KOPT-K1 (cell line): ENCODE data around the gene FASTK.

Source experiments
- H3K27ac ChIP-seq: fragments of 200-600 bp; sonication (generic); 2 replicates; pipeline ENCODE4 v1.5.1; 2016; ENCODE audit warnings: antibody characterized with exemption, mild to moderate bottlenecking, low read depth, low read length; ENCODE audit not compliant: poor library complexity, severe bottlenecking
- H3K36me3 ChIP-seq: fragments of 200-600 bp; sonication (generic); 2 replicates; pipeline ENCODE4 v1.5.1; 2017; ENCODE audit warnings: antibody characterized with exemption, mild to moderate bottlenecking, low read length, moderate library complexity; ENCODE audit not compliant: insufficient read depth
- H3K9me3 ChIP-seq: fragments of 200-600 bp; sonication (generic); 2 replicates; pipeline ENCODE4 v1.5.1; 2017; ENCODE audit warnings: antibody characterized with exemption, low read length, mild to moderate bottlenecking; ENCODE audit not compliant: insufficient read depth, poor library complexity, severe bottlenecking

Gene FASTK

DNA sequence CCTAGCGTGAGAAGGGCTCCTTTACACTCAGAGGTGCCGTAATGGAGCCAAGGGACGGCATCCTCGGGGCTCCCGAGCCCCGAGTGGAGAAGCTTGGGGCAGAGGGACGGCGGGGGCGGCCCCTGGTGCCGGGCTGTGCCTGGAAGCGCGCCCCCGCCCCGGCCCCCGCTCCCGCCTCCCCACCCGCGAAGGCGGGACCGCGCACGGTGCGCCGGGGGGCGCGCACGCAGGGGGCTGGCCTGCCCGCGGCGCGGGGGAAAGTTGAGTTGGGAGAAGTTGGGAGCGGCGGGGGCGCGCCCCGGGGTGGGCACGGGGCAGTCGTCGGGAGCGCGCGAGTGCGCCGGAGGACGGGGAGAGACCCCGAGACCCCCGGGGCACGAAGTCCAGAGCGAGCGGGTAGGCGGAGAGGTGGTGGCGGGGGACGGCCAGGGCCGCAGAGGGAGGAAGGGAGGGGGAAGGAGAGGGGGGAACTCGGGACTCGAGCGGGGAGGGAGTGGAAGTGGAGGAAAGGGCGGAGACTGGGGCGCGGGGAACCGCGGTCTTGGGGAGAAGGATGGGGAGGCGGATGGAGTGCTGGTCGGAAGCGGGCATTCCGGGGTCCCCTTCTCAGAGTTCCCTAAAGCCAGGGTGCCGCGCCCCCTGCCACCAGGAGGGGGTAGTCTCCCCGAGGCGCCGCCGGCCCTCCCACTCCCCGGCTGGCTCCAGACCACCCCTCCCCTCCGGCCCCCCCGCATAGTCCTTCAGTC, 21.1 kb downstream of the FASTK start, which contains the start of gene SLC4A2:
TSS of gene SLC4A2 (plus strand) at position 223 of the 746 bp plus-strand sequence. CDS start 2,399 bp downstream, outside the sequence.
- Histone ChIP-seq H3K36me3 (peaks cover 11% of the 10 kb centered on the region), H3K9me3 (no peaks in the 10 kb centered on the region), H3K27ac (peak within 1 kb of the TSS; percentile 67)

GRCh38 chr7:151058781-151059366, 21.7 kb downstream of the FASTK start:
- Histone ChIP-seq H3K9me3 (no peaks in the 10 kb centered on the region), H3K27ac (peak overlapping the region; percentile 67), H3K36me3 (peaks cover 5% of the 10 kb centered on the region; the same call in 1 of the 2 replicates)

GRCh38 chr7:151057989-151058780, 22.4 kb downstream of the FASTK start:
- H3K27ac ChIP-seq = peak overlapping the region; percentile 67
- H3K36me3 ChIP-seq = peaks cover under 1% of the 10 kb centered on the region; the same call in 1 of the 2 replicates
- H3K9me3 ChIP-seq = no peaks in the 10 kb centered on the region

- peak within 1 kb of the TSS; percentile 67 for H3K27ac ChIP-seq
- no peaks in the 10 kb centered on the region for H3K9me3 ChIP-seq
- no peaks in the 10 kb centered on the region for H3K36me3 ChIP-seq
These were observed 23.1 kb downstream of the FASTK start, which contains the start of gene CDK5 for GRCh38 chr7:151057506-151057988. Gene CDK5 (minus strand): TSS chr7:151057897. CDS start chr7:151057848, 49 bp downstream.

DNA sequence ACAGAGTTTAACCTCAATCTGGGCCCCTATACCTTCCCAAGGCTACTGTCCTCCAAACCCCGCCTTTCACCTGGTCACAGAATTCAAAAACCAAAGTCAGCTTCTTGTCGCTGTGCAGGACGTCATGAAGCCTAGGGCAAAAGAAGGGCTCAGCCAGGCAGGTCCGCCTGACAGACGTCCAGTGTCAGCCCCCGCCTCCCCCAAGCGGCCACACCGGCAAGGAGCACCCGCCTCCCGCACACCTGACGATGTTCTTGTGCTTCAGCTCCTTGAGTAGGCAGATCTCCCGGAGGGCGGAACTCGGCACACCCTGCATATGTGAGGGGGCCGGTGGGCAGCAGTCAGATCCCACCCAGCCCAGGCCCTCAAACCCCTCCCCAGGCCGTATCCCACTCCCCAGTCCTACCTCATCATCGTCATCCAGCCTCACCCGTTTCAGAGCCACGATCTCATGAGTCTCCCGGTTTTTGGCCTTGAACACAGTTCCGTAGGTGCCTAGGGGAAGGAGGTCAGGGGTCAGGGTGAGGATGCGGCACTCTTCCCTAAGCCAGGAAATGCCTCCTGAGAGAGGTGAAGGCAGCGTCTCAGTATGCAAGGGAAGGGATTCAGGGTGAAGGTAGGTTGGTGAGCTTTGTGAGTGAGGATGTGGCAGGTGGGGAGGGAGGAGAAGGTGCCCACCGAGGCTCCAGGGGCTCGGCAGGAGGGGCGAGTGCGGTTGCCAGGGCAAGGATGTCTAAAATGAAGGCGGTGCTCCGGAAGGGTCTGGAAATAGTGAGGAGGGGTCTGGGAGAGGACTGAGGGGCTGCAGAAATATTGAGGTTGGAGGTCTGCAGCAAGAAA, 23.7 kb downstream of the FASTK start:
- Histone ChIP-seq H3K9me3 (no peaks in the 10 kb centered on the region), H3K27ac (peak overlapping the region; percentile 67), H3K36me3 (no peaks in the 10 kb centered on the region)

GRCh38 chr7:151056283-151056665, 24.3 kb downstream of the FASTK start:
- Histone ChIP-seq H3K9me3 (no peaks in the 10 kb centered on the region), H3K27ac (no peak overlapping the region), H3K36me3 (no peaks in the 10 kb centered on the region)

- Histone ChIP-seq H3K9me3 (no peaks in the 10 kb centered on the region), H3K27ac (no peak overlapping the region)
These were observed 26.9 kb downstream of the FASTK start for GRCh38 chr7:151053751-151054150.

DNA sequence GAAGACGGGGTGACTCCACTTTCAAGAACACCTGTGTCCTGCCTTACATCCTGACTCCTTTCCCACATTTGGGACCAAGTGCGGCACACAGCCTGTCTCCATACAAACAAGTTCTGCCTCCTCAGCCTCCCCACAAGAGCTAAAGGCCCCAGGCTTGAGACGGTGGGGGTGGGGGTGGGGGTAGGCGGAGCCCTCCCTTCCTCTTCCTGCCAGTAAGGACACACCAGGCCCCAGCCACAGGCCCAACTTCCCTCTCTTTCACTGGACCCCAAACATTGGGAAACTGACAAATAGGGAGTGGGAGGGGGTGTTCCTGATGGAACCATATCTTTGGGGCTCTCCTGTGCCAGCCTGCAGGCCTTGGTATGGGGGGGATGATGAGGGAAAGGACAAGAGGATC, 27.5 kb downstream of the FASTK start:
- H3K36me3 ChIP-seq = no peaks in the 10 kb centered on the region
- no peaks in the 10 kb centered on the region for H3K9me3 ChIP-seq
- no peak overlapping the region for H3K27ac ChIP-seq

More at GRCh38 chr7:151053751-151054150, 26.9 kb downstream of the FASTK start:
- no peaks in the 10 kb centered on the region for H3K36me3 ChIP-seq

GRCh38 chr7:151051108-151051507, 29.5 kb downstream of the FASTK start:
- Histone ChIP-seq H3K36me3 (0 out of 2 replicates have a peak, but pooled peaks cover 4% of the 10 kb centered on the region), H3K9me3 (no peaks in the 10 kb centered on the region), H3K27ac (no peak overlapping the region)

DNA sequence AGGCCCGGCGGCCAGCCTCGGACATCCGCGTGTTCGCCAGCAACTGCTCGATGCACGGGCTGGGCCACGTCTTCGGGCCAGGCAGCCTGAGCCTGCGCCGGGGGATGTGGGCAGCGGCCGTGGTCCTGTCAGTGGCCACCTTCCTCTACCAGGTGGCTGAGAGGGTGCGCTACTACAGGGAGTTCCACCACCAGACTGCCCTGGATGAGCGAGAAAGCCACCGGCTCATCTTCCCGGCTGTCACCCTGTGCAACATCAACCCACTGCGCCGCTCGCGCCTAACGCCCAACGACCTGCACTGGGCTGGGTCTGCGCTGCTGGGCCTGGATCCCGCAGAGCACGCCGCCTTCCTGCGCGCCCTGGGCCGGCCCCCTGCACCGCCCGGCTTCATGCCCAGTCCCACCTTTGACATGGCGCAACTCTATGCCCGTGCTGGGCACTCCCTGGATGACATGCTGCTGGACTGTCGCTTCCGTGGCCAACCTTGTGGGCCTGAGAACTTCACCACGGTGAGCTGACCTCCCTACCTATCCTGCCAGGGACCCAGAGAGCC, 31.6 kb downstream of the FASTK start:
- Histone ChIP-seq H3K9me3 (no peaks in the 10 kb centered on the region), H3K36me3 (peaks cover 23% of the 10 kb centered on the region), H3K27ac (no peak overlapping the region)

DNA sequence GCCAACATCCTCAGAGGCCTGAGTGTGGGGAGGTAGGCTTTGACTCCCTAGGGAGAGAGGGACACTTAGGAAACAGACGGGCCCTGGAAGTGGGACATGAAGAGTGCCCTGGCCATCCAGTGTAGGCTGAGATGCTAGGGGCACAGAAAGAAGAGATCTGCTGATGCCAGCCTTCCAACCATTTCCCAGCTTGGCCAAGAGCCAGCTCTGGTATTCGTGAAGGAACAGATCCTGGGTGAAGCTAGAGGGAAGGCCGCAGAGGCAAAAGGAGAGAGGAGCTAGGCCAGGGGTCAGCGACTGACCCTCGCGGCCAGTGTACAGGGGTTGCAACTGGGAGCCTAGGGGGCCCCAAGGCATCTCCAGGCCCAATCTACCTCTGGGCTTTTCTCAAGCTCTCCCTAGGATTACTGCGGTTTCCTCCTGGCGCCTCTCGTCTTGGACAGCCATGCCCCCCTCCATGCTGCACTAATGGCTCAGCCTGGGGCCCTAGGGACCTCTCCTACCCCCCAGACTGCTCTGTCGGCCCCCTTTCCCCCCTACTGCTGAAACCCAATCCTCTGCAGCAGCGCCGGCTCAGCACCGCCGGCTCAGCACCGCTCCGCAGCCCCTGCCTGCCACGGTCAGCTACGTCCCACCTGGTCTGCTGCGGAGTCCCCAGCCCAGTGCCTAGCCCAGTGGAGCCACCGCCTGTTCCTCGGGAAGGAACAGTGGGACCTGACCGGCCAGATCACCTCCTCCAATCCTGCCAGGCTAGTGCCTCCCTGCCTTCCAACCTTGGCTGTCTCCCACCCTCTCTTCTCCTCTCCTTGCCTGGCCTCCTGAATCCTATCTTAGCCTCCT, 32.4 kb downstream of the FASTK start, which contains the start of gene ASIC3:
TSS of gene ASIC3 (plus strand) at position 556 of the 840 bp plus-strand sequence. CDS start 355 bp downstream, outside the sequence.
- Histone ChIP-seq H3K36me3 (peaks cover 24% of the 10 kb centered on the region), H3K9me3 (no peaks in the 10 kb centered on the region), H3K27ac (no peak within 1 kb of the TSS)

- Histone ChIP-seq H3K9me3 (no peaks in the 10 kb centered on the region), H3K27ac (no peak overlapping the region)
These were observed 33.7 kb downstream of the FASTK start for GRCh38 chr7:151046603-151047573.

More at GRCh38 chr7:151046603-151047573, 33.7 kb downstream of the FASTK start:
- H3K36me3 ChIP-seq = peaks cover 36% of the 10 kb centered on the region
